GM23338 (cell line): ENCODE data around the gene TUBB3. TPM values are rescaled to one million over a fixed set of nuclear protein-coding genes. Genes with fewer than 3 reads are reported as not detected.

Source experiments
- ATAC-seq: fragments of 200-7000 bp; cut with Tn5 transposase; 3 replicates; pipeline ENCODE4 v1.9.1; 2020
- DNase-seq: peaks from one replicate; pipeline ENCODE4 v3.0.0-alpha.2; 2015; ENCODE audit warnings: low spot score
- H2AFZ ChIP-seq: fragments of 200-600 bp; sonication (generic); 2 replicates; pipeline ENCODE4 v1.8.0; 2016; ENCODE audit warnings: antibody characterized with exemption, mild to moderate bottlenecking, moderate library complexity
- H3F3A ChIP-seq: fragments of 200-600 bp; sonication (generic); replicated peaks from 2 replicates; pipeline ENCODE4 v1.8.0; 2017; ENCODE audit warnings: antibody characterized with exemption, mixed run types, low read depth
- H3K27ac ChIP-seq: fragments of 200-600 bp; sonication (generic); 2 replicates; pipeline ENCODE4 v1.6.1; 2016; ENCODE audit warnings: low read depth
- H3K27me3 ChIP-seq: fragments of 200-600 bp; sonication (generic); 2 replicates; pipeline ENCODE4 v1.8.0; 2016; ENCODE audit warnings: mild to moderate bottlenecking, mixed run types, moderate library complexity; ENCODE audit not compliant: insufficient read depth
- H3K36me3 ChIP-seq: fragments of 200-600 bp; sonication (generic); 2 replicates; pipeline ENCODE4 v1.8.0; 2016; ENCODE audit warnings: mild to moderate bottlenecking; ENCODE audit not compliant: insufficient read depth
- H3K4me1 ChIP-seq: fragments of 200-600 bp; sonication (generic); 2 replicates; pipeline ENCODE4 v1.8.0; 2016; ENCODE audit warnings: mild to moderate bottlenecking, moderate library complexity; ENCODE audit not compliant: insufficient read depth
- H3K4me2 ChIP-seq: fragments of 200-600 bp; sonication (generic); 2 replicates; pipeline ENCODE4 v1.7.1; 2017; ENCODE audit warnings: mixed run types
- H3K4me3 ChIP-seq: fragments of 200-600 bp; sonication (generic); 2 replicates; pipeline ENCODE4 v1.6.1; 2016; ENCODE audit warnings: mixed run types
- H3K79me2 ChIP-seq: fragments of 200-600 bp; sonication (generic); replicated peaks from 2 replicates; pipeline ENCODE4 v1.8.0; 2017; ENCODE audit warnings: mild to moderate bottlenecking; ENCODE audit not compliant: insufficient read depth
- H3K9me2 ChIP-seq: fragments of 200-600 bp; sonication (generic); 2 replicates; pipeline ENCODE4 v1.8.0; 2017; ENCODE audit not compliant: insufficient read depth
- H4K20me1 ChIP-seq: fragments of 200-600 bp; sonication (generic); replicated peaks from 2 replicates; pipeline ENCODE4 v1.8.0; 2017; ENCODE audit warnings: mild to moderate bottlenecking; ENCODE audit not compliant: insufficient read depth
- H3K27ac Mint-ChIP-seq: 2 replicates; pipeline ENCODE4 v1.8.0; 2020; ENCODE audit warnings: inconsistent platforms, mild to moderate bottlenecking, moderate library complexity, mixed read lengths
- H3K27me3 Mint-ChIP-seq: 3 replicates; pipeline ENCODE4 v1.8.0; 2022; ENCODE audit warnings: low read depth, mild to moderate bottlenecking, moderate library complexity, mixed read lengths, inconsistent platforms; ENCODE audit not compliant: insufficient read depth, poor library complexity
- H3K36me3 Mint-ChIP-seq: 3 replicates; pipeline ENCODE4 v1.8.0; 2021; ENCODE audit warnings: low read depth, mild to moderate bottlenecking, inconsistent platforms, moderate library complexity, mixed read lengths
- H3K4me1 Mint-ChIP-seq: 3 replicates; pipeline ENCODE4 v1.8.0; 2020; ENCODE audit warnings: mild to moderate bottlenecking, inconsistent platforms, mixed read lengths
- H3K4me3 Mint-ChIP-seq: 3 replicates; pipeline ENCODE4 v1.8.0; 2021; ENCODE audit warnings: moderate library complexity, mild to moderate bottlenecking, inconsistent platforms, mixed read lengths
- H3K9me3 Mint-ChIP-seq: 3 replicates; pipeline ENCODE4 v1.8.0; 2020; ENCODE audit warnings: moderate library complexity, mild to moderate bottlenecking, inconsistent platforms, mixed read lengths
- CREB1 ChIP-seq: fragments of 250-450 bp; sonication (Bioruptor Pico); IDR thresholded peaks from 2 replicates; pipeline ENCODE4 v1.5.0; 2020; ENCODE audit warnings: low read depth, mild to moderate bottlenecking, moderate library complexity
- CTCF ChIP-seq, 2 experiments: fragments of 200-600 bp in 1 of 2; sonication (generic) in 1 of 2; conservative IDR thresholded peaks; 2 replicates each; pipeline versions ENCODE4 v1.5.1 to v1.6.1; 2016 to 2017; ENCODE audit warnings: antibody characterized with exemption in 2 of 2, low read depth in 2 of 2, mild to moderate bottlenecking in 2 of 2, moderate library complexity in 1 of 2
- ETS1 ChIP-seq: IDR thresholded peaks from 2 replicates; pipeline ENCODE4 v1.6.1; 2016; ENCODE audit warnings: antibody characterized with exemption
- EZH2 ChIP-seq: fragments of 200-600 bp; sonication (generic); IDR thresholded peaks from one replicate; pipeline ENCODE4 v1.8.0; 2017; ENCODE audit warnings: antibody characterized with exemption, mild to moderate bottlenecking, low read depth; ENCODE audit not compliant: unreplicated experiment
- EZH2phosphoT487 ChIP-seq: fragments of 200-600 bp; sonication (generic); IDR thresholded peaks from one replicate; pipeline ENCODE4 v1.8.1; 2018; ENCODE audit warnings: antibody characterized with exemption; ENCODE audit not compliant: unreplicated experiment
- JUNB ChIP-seq: IDR thresholded peaks from one replicate; pipeline ENCODE4 v1.6.1; 2016; ENCODE audit warnings: antibody characterized with exemption; ENCODE audit not compliant: unreplicated experiment
- NANOG ChIP-seq: IDR thresholded peaks from 2 replicates; pipeline ENCODE4 v1.6.1; 2016; ENCODE audit warnings: antibody characterized with exemption, borderline replicate concordance
- POLR2AphosphoS5 ChIP-seq: IDR thresholded peaks from 2 replicates; pipeline ENCODE4 v1.6.1; 2016; ENCODE audit warnings: antibody characterized with exemption, low read depth
- REST ChIP-seq: IDR thresholded peaks from one replicate; pipeline ENCODE4 v1.6.1; 2018; ENCODE audit warnings: antibody characterized with exemption; ENCODE audit not compliant: unreplicated experiment
- STAT1 ChIP-seq: IDR thresholded peaks from one replicate; pipeline ENCODE4 v1.6.1; 2016; ENCODE audit warnings: antibody characterized with exemption; ENCODE audit not compliant: unreplicated experiment
- ZNF114 ChIP-seq: fragments of 250-450 bp; sonication (Bioruptor Pico); IDR thresholded peaks from 2 replicates; pipeline ENCODE4 v1.5.0; 2020; ENCODE audit warnings: mild to moderate bottlenecking, moderate library complexity
- ZNF331 ChIP-seq: fragments of 250-450 bp; sonication (Bioruptor Pico); IDR thresholded peaks from 2 replicates; pipeline ENCODE4 v1.5.0; 2020; ENCODE audit warnings: low read depth, mild to moderate bottlenecking, moderate library complexity
- ZNF462 ChIP-seq: fragments of 250-450 bp; sonication (Bioruptor Pico); IDR thresholded peaks from 2 replicates; pipeline ENCODE4 v1.5.0; 2020; ENCODE audit warnings: mild to moderate bottlenecking, moderate library complexity
- polyA plus RNA-seq: library from polyadenylated mRNA; unstranded; fragments of >200 nt; fragmentation: Nextera tagmentation; extraction: Ambion mirVana; gene quantifications from 2 replicates; pipeline ENCODE4 v1.2.1, GENCODE V29; 2016
- total RNA-seq: library from RNA; depleted of rRNA; stranded (reverse); fragments of >200 nt; shearing (Covaris generic); gene quantifications from 2 replicates; pipeline ENCODE4 v1.2.3, GENCODE V29; 2014

The TUBB3 gene
- total and polyA plus RNA-seq, 2 experiments from 2014 or later, result 149 to 443 TPM

GRCh38 chr16:89936508-89936907 lies 13.4 kb downstream of the TUBB3 start:
- H2AFZ ChIP-seq, result no peak overlapping the region
- H3K27me3 Mint-ChIP-seq, result peaks cover 11% of the 10 kb centered on the region
- no peak for ATAC-seq

More at GRCh38 chr16:89936508-89936907, 13.4 kb downstream of the TUBB3 start:
- Histone ChIP-seq H3K27ac (no peak overlapping the region), H3K4me2 (no peak overlapping the region), H3K27me3 (no peaks in the 10 kb centered on the region), H3K4me1 (no peaks in the 10 kb centered on the region), H3K4me3 (no peak overlapping the region), H3F3A (peaks cover 8% of the 10 kb centered on the region), H3K9me2 (no peaks in the 10 kb centered on the region), H4K20me1 (peaks cover under 1% of the 10 kb centered on the region; the same call in 1 of the 2 replicates), H3K36me3 (peaks cover 12% of the 10 kb centered on the region), H3K79me2 (no peaks in the 10 kb centered on the region)
- H3K9me3 Mint-ChIP-seq, result no peaks in the 10 kb centered on the region
- DNase-seq, result no peak
- H3K4me1 Mint-ChIP-seq, result no peaks in the 10 kb centered on the region
- H3K36me3 Mint-ChIP-seq, result peaks cover 31% of the 10 kb centered on the region
- H3K27ac Mint-ChIP-seq, result no peak overlapping the region
- TF ChIP-seq STAT1 (no peak), CREB1 (no peak), ZNF462 (no peak), ZNF331 (CRISPR knock-in tag) (no peak), NANOG (no peak), ZNF114 (no peak), POLR2AphosphoS5 (no peak), EZH2 (no peak), REST (no peak), CTCF (conservative IDR thresholded peaks at IDR 0.05; ENCODE audit: low read depth in 2 of 2) (no peak), ETS1 (no peak), EZH2phosphoT487 (no peak), JUNB (no peak)
- no peak overlapping the region for H3K4me3 Mint-ChIP-seq
